Gastroesophageal sphincter (tissue), 3 donors: ENCODE measurements around the gene TMEM82.

Source experiments
- CTCF ChIP-seq, 4 experiments: fragments of 200-600 bp in 2 of 4; fragments of 450-650 bp in 2 of 4; sonication (generic) in 1 of 4; IDR thresholded peaks; one replicate each; pipeline ENCODE4 v1.5.1; 2017 to 2019; ENCODE audit warnings: antibody characterized with exemption in 4 of 4, mild to moderate bottlenecking in 2 of 4, moderate library complexity in 2 of 4
- POLR2A ChIP-seq, 2 donors: fragments of 450-650 bp; IDR thresholded peaks; one replicate each; pipeline ENCODE4 v1.6.1; 2017; ENCODE audit warnings: antibody characterized with exemption in 2 of 2, mild to moderate bottlenecking in 2 of 2, moderate library complexity in 1 of 2
- POLR2AphosphoS5 ChIP-seq: sonication (generic); formaldehyde crosslinking; IDR thresholded peaks from one replicate; pipeline ENCODE4 v1.6.1; 2017; ENCODE audit warnings: antibody characterized with exemption

GRCh38 chr1:15771836-15772515 is 29.7 kb downstream of the TMEM82 start:
- TF ChIP-seq CTCF (IDR thresholded peaks at IDR 0.05) (no peak), POLR2AphosphoS5 (no peak), POLR2A (IDR thresholded peaks at IDR 0.05) (no peak)
